ENCODE measurements around the gene SMYD2.

SMYD2 gene

GRCh38 chr1:214281021-214281719 is at the start of gene SMYD2:
SMYD2 (plus strand) TSS chr1:214281159; CDS start chr1:214281255, 96 bp downstream.
- DNase-seq (ENCODE audit: low read depth in 3 of 3) = peak; percentile 31 to 71 (median 40)

- DNase-seq (ENCODE audit: low read depth in 3 of 3) = no peak
These were observed 46.9 kb upstream of the SMYD2 start for GRCh38 chr1:214233856-214234634.

GRCh38 chr1:214234635-214235025 is 46.3 kb upstream of the SMYD2 start:
- no peak for DNase-seq (ENCODE audit: low read depth in 3 of 3)

- no peak for DNase-seq (ENCODE audit: low read depth in 3 of 3)
These were observed 44.5 kb upstream of the SMYD2 start for GRCh38 chr1:214236477-214236876.

GRCh38 chr1:214241060-214241459 is 39.9 kb upstream of the SMYD2 start:
- DNase-seq (ENCODE audit: low read depth in 3 of 3) = no peak

- no peak for DNase-seq (ENCODE audit: low read depth in 3 of 3)
These were observed 36.7 kb upstream of the SMYD2 start for GRCh38 chr1:214244252-214244651.

- DNase-seq (ENCODE audit: low read depth in 3 of 3) = no peak
These were observed 36.1 kb upstream of the SMYD2 start for GRCh38 chr1:214244841-214245240.

- no peak for DNase-seq (ENCODE audit: low read depth in 3 of 3)
These were observed 33.4 kb upstream of the SMYD2 start for GRCh38 chr1:214247501-214248041.

- DNase-seq (ENCODE audit: low read depth in 3 of 3) = no peak
These were observed 32.5 kb upstream of the SMYD2 start for GRCh38 chr1:214248311-214249085.

GRCh38 chr1:214249651-214250050 is 31.3 kb upstream of the SMYD2 start:
- DNase-seq (ENCODE audit: low read depth in 3 of 3) = no peak

- DNase-seq (ENCODE audit: low read depth in 3 of 3) = no peak
These were observed 29.6 kb upstream of the SMYD2 start for GRCh38 chr1:214251354-214251753.

GRCh38 chr1:214255509-214255908 is 25.4 kb upstream of the SMYD2 start:
- no peak for DNase-seq (ENCODE audit: low read depth in 3 of 3)

GRCh38 chr1:214259353-214259977 is 21.5 kb upstream of the SMYD2 start:
- no peak for DNase-seq (ENCODE audit: low read depth in 3 of 3)

GRCh38 chr1:214260561-214261205 is 20.3 kb upstream of the SMYD2 start:
- DNase-seq (ENCODE audit: low read depth in 3 of 3) = no peak

GRCh38 chr1:214261206-214262123 is 19.5 kb upstream of the SMYD2 start:
- peak; percentile 63 to 78 (median 68) for DNase-seq (ENCODE audit: low read depth in 3 of 3)

- DNase-seq (ENCODE audit: low read depth in 3 of 3) = no peak
These were observed 16.8 kb upstream of the SMYD2 start for GRCh38 chr1:214264196-214264595.

GRCh38 chr1:214264976-214265375 is 16.0 kb upstream of the SMYD2 start:
- no peak for DNase-seq (ENCODE audit: low read depth in 3 of 3)

- no peak for DNase-seq (ENCODE audit: low read depth in 3 of 3)
These were observed 10.8 kb upstream of the SMYD2 start for GRCh38 chr1:214270097-214270650.

- no peak for DNase-seq (ENCODE audit: low read depth in 3 of 3)
These were observed 9.6 kb upstream of the SMYD2 start for GRCh38 chr1:214271174-214271858.
